GF-D8 (cell line): ENCODE data around the gene ZNF337.

Experiments
- DNase-seq: peaks from one replicate; lab custom pipeline; 2025; lab: John Stamatoyannopoulos, UW

Gene ZNF337

DNA sequence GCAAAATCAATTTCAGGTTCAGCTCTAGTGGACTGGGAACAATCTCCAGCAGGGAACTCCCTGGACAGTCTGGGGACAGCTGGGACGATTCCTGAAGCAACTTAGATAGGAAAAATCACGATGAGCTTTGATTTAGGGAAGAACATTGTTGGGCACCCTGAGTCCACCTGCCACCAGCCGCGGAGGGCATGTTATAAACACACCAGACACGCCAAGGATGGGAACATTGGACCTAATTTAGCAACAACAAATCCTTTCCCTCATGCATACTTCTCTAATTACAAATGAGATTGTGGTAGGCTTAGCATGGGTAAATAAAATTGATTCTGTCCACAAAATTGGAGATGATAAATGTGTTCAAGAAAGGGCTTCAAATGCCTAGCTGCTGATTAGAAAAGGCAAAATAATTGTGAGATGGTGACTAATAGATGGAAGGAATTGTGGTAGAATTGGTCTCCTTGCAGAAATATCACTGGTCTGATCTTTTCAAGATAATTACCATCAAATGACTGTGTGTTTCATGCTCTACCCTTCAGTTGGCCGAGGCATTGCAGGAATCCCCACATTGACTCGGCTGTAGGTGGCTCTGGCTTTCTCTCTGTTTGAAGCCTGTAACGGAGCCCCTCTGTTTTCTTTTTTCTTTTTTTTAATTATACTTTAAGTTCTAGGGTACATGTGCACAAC is 66.7 kb downstream of the ZNF337 start:
- DNase-seq: no peak

DNA sequence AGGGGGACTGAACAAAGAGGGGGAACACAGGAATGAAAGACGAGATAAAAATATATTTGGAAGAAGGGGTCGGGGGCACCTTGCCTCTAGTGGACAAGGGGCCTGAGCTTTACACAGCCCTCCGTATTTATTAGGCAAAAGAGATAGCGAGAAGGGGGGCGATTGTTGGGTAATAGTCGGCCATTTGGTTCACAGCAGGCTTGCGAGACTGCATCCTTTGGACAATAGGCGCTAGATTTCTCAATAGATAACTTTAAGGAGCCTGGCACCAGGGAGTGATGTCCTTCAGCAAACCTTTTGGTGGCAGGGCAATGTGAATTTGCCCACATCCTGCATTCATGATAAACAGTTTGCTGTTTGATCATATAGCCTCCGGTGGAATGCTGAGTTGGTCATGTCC is 69.9 kb downstream of the ZNF337 start:
- DNase-seq: no peak

GRCh38 chr20:25624500-25624939 is 72.1 kb downstream of the ZNF337 start:
- DNase-seq: peak; percentile 19
